ENCODE data around the gene C4BPA. TPM values are rescaled to one million over a fixed set of nuclear protein-coding genes. Genes with fewer than 3 reads are reported as not detected.

C4BPA gene
- not detected in 2 replicates for total RNA-seq (2011; cell fraction: chromatin; rRNA removed; ENCODE audit: low replicate concordance)
- not detected in 2 replicates for total RNA-seq (2011; cell fraction: nucleolus; rRNA removed)
- not detected in 2 replicates for total RNA-seq (2011; cell fraction: nucleoplasm; rRNA removed)
- not detected in 2 replicates for total RNA-seq (2014; rRNA removed)
- 0.10 and 0.15 TPM in 2 replicates for total RNA-seq (2014; rRNA removed; fragmentation: Illumina TruSeq; extraction: Trizol)
- total RNA-seq (2015; rRNA removed; fragmentation: Illumina TruSeq; extraction: Trizol): 0.22 and 0.23 TPM in 2 replicates
- total RNA-seq (2021): 0.18 and 0.47 TPM in 2 replicates
- 0.04 TPM in 1 of 2 replicates, not detected in the other for polyA plus RNA-seq (2011; rRNA removed)
- not detected in 2 replicates for polyA plus RNA-seq (2011; cell fraction: cytosol; rRNA removed)
- not detected in 2 replicates for polyA plus RNA-seq (2011; cell fraction: nucleus; rRNA removed)
- polyA plus RNA-seq (2012): 0.18 and 0.82 TPM in 2 replicates
- 0.06 and 0.07 TPM in 2 replicates for polyA plus RNA-seq (2014; fragmentation: Illumina TruSeq; extraction: Trizol)
- polyA plus RNA-seq (2014; fragmentation: Nextera tagmentation; extraction: Ambion mirVana): under 1 TPM in 1 of 2 experiments, not detected in 1; 0.06 TPM
- polyA plus RNA-seq (2014; rRNA removed): not detected in 2 replicates
- polyA minus RNA-seq (2011; rRNA and poly(A)+ RNA removed): not detected in 2 replicates
- polyA minus RNA-seq (2011; cell fraction: cytosol; rRNA and poly(A)+ RNA removed): not detected in 2 replicates
- polyA minus RNA-seq (2011; cell fraction: nucleus; rRNA and poly(A)+ RNA removed): not detected in 2 replicates
- Bru-seq, nascent RNA: not detected
- BruChase-seq, experiment 1, labeled RNA remaining after a 2-hour chase: percentile 9 among the genes with signal in this experiment
- BruChase-seq, experiment 2, labeled RNA remaining after a 6-hour chase: percentile 9 among the genes with signal in this experiment
- long read RNA-seq, experiment 1: 0 reads
- long read RNA-seq, experiment 2: 0 reads
- long read RNA-seq, experiment 3: 0 reads

- Histone ChIP-seq H3K4me1 (replicated peaks in 1 of 2; ENCODE audit: control insufficient read depth in 2 of 2, insufficient read depth in 2 of 2, low read length in 2 of 2) (no peaks in the 10 kb centered on the region; a peak in 1 of 5 replicates), H3K9me3 (replicated peaks; ENCODE audit: control insufficient read depth, insufficient read depth, low read depth, low read length) (no peaks in the 10 kb centered on the region), H3K79me2 (ENCODE audit: control insufficient read depth, insufficient read depth, low read length) (no peaks in the 10 kb centered on the region), H3K36me3 (ENCODE audit: control insufficient read depth, insufficient read depth, low read length) (no peaks in the 10 kb centered on the region), H3K27me3 (ENCODE audit: control insufficient read depth in 2 of 2, insufficient read depth in 2 of 2, low read length in 2 of 2) (no peaks in the 10 kb centered on the region), H3K9me1 (ENCODE audit: control insufficient read depth, insufficient read depth, low read length) (no peaks in the 10 kb centered on the region), H3K9ac (ENCODE audit: insufficient read depth in 1 of 2, low read depth in 2 of 2, low read length in 2 of 2) (no peak within 1 kb of the TSS), H2AFZ (ENCODE audit: low read depth, low read length) (no peak within 1 kb of the TSS), H3K4me2 (ENCODE audit: insufficient read depth, low read length) (no peak within 1 kb of the TSS), H4K20me1 (replicated peaks; ENCODE audit: control insufficient read depth, insufficient read depth, low read length) (no peaks in the 10 kb centered on the region), H3K4me3 (no peak within 1 kb of the TSS), H3K27ac (ENCODE audit: extremely low read depth, low read depth, low read length) (no peak within 1 kb of the TSS)
- no peak for ATAC-seq
- intact Hi-C loops (cut with micrococcal nuclease) (no loop called here), in situ Hi-C loops (cut with MboI) (no loop called here)
- 49% methylated on average over 7 of the region's 7 CpGs for WGBS (ENCODE audit: insufficient coverage, low coverage, missing lambda C conversion rate)
- peak; percentile 92 for TF ChIP-seq CEBPB (tag; IDR thresholded peaks at IDR 0.05)
- no peak for TF ChIP-seq ZNF133 (CRISPR knock-in tag; IDR thresholded peaks at IDR 0.05)
- TF ChIP-seq MEIS2 (IDR thresholded peaks at IDR 0.05; ENCODE audit: partially characterized antibody): peak; percentile 43
- no peak for TF ChIP-seq CEBPG (CRISPR knock-in tag; IDR thresholded peaks at IDR 0.05)
- peak; percentile 68 to 72 for TF ChIP-seq CEBPG (tag; conservative IDR thresholded peaks at IDR 0.05 in 1 of 2, IDR thresholded peaks at IDR 0.05 in 1 of 2)
- no peak for TF ChIP-seq ZNF445 (CRISPR knock-in tag; IDR thresholded peaks at IDR 0.05; ENCODE audit: low read depth)
- DNase-seq (ENCODE audit: extremely low read depth in 1 of 4, low spot score in 3 of 4): no peak
- ChIA-PET CTCF (ENCODE audit: low intra/inter-chr PET ratio) (no interaction called here), POLR2A (interaction anchor here (0.6 to 0.8 kb wide), 3 partner anchors 9 to 388 kb away, joined by 3 read pairs; no protein-coding TSS in a partner anchor)
- no TSS peak for BruUV-seq (replicated peaks)
- FAIRE-seq: no peak
Observed at GRCh38 chr1:207103892-207104373, at the start of gene C4BPA. Gene C4BPA (plus strand): TSS chr1:207104233. CDS start chr1:207113026, 8,793 bp downstream.

Data from K562 (cell line).